CD14-positive monocyte (primary cell): ENCODE measurements around the gene SPATS2. TPM values are rescaled to one million over a fixed set of nuclear protein-coding genes. Genes with fewer than 3 reads are reported as not detected.

Experiments
- DNase-seq, 3 donors: peaks; one replicate each; pipeline ENCODE4 v3.0.0-alpha.2; 2011 to 2022
- H2AFZ ChIP-seq: 2 replicates; pipeline ENCODE4 v1.6.0; 2012; ENCODE audit warnings: mild to moderate bottlenecking, low read depth, low read length, inconsistent platforms; ENCODE audit not compliant: insufficient read depth, poor library complexity, severe bottlenecking
- H3K27ac ChIP-seq, 2 donors: 1 replicate in 1 of 2; 2 replicates in 1 of 2; pipeline ENCODE4 v1.5.1; 2012 to 2013; ENCODE audit warnings: low read length in 2 of 2, control low read depth in 1 of 2, inconsistent platforms in 1 of 2, low read depth in 1 of 2, mild to moderate bottlenecking in 1 of 2
- H3K27me3 ChIP-seq, 2 donors: one replicate each; pipeline versions ENCODE4 v1.6.0 to v1.6.1; 2011 to 2013; ENCODE audit warnings: low read length in 2 of 2; ENCODE audit not compliant: control insufficient read depth in 2 of 2, insufficient read depth in 2 of 2
- H3K36me3 ChIP-seq, 2 donors: replicated peaks in 1 of 2; 1 replicate in 1 of 2; 2 replicates in 1 of 2; pipeline versions ENCODE4 v1.5.1 to v1.6.1; 2012 to 2013; ENCODE audit warnings: low read length in 2 of 2, control low read depth in 1 of 2, inconsistent platforms in 1 of 2, mild to moderate bottlenecking in 1 of 2; ENCODE audit not compliant: insufficient read depth in 2 of 2, control insufficient read depth in 1 of 2
- H3K4me1 ChIP-seq, 2 donors: 1 replicate in 1 of 2; 2 replicates in 1 of 2; pipeline versions ENCODE4 v1.5.1 to v1.6.1; 2012 to 2013; ENCODE audit warnings: low read length in 2 of 2, control low read depth in 1 of 2, inconsistent platforms in 1 of 2, mild to moderate bottlenecking in 1 of 2, moderate library complexity in 1 of 2; ENCODE audit not compliant: insufficient read depth in 2 of 2, control insufficient read depth in 1 of 2
- H3K4me2 ChIP-seq: replicated peaks from 2 replicates; pipeline ENCODE3; 2012; ENCODE audit warnings: low read length, moderate library complexity, mild to moderate bottlenecking; ENCODE audit not compliant: poor library complexity, severe bottlenecking; ENCODE audit errors: extremely low read depth
- H3K4me3 ChIP-seq, 3 experiments: fragments of 200-600 bp in 1 of 3; sonication (generic) in 1 of 3; replicated peaks in 1 of 3; 1 replicate in 2 of 3; 2 replicates in 1 of 3; pipeline ENCODE4 v1.5.1; 2011 to 2013; ENCODE audit warnings: low read length in 3 of 3, mild to moderate bottlenecking in 3 of 3, control low read depth in 2 of 3, low read depth in 2 of 3, inconsistent platforms in 1 of 3, moderate library complexity in 1 of 3
- H3K79me2 ChIP-seq: 2 replicates; pipeline ENCODE4 v1.6.0; 2012; ENCODE audit warnings: mild to moderate bottlenecking, control low read depth, inconsistent platforms, low read length, moderate library complexity; ENCODE audit not compliant: insufficient read depth
- H3K9ac ChIP-seq: 2 replicates; pipeline ENCODE4 v1.6.0; 2017; ENCODE audit warnings: low read length, mild to moderate bottlenecking; ENCODE audit not compliant: insufficient read depth, poor library complexity, severe bottlenecking
- H3K9me3 ChIP-seq, 2 donors: replicated peaks in 1 of 2; 1 replicate in 1 of 2; 2 replicates in 1 of 2; pipeline versions ENCODE4 v1.5.1 to v1.6.1; 2012 to 2013; ENCODE audit warnings: low read length in 2 of 2, control low read depth in 1 of 2; ENCODE audit not compliant: control insufficient read depth in 1 of 2, insufficient read depth in 1 of 2
- H4K20me1 ChIP-seq: 2 replicates; pipeline ENCODE4 v1.6.0; 2012; ENCODE audit warnings: mild to moderate bottlenecking, low read length, control low read depth, moderate library complexity; ENCODE audit not compliant: insufficient read depth
- H3K27ac Mint-ChIP-seq, 7 donors: one replicate each; pipeline ENCODE4 v1.8.0; 2020; ENCODE audit warnings: mild to moderate bottlenecking in 7 of 7, mixed read lengths in 7 of 7, moderate library complexity in 6 of 7, inconsistent platforms in 2 of 7
- H3K27me3 Mint-ChIP-seq, 3 donors: one replicate each; pipeline ENCODE4 v1.8.0; 2021 to 2022; ENCODE audit warnings: low read depth in 3 of 3, mild to moderate bottlenecking in 3 of 3, mixed read lengths in 3 of 3, moderate library complexity in 3 of 3, inconsistent platforms in 1 of 3
- H3K36me3 Mint-ChIP-seq, 2 donors: one replicate each; pipeline ENCODE4 v1.8.0; 2020; ENCODE audit warnings: mixed read lengths in 2 of 2, inconsistent platforms in 1 of 2, mild to moderate bottlenecking in 1 of 2
- H3K4me1 Mint-ChIP-seq: one replicate; pipeline ENCODE4 v1.8.0; 2020; ENCODE audit warnings: mild to moderate bottlenecking, mixed read lengths
- H3K4me3 Mint-ChIP-seq, 2 donors: one replicate each; pipeline ENCODE4 v1.8.0; 2020; ENCODE audit warnings: mild to moderate bottlenecking in 2 of 2, mixed read lengths in 2 of 2, moderate library complexity in 1 of 2
- H3K9me3 Mint-ChIP-seq, 7 donors: one replicate each; pipeline ENCODE4 v1.8.0; 2020 to 2022; ENCODE audit warnings: mixed read lengths in 7 of 7, mild to moderate bottlenecking in 6 of 7, moderate library complexity in 6 of 7, inconsistent platforms in 2 of 7
- WGBS: methylation state at CpG from one replicate; pipeline ENCODE4 v1.1.5; 2013; ENCODE audit warnings: missing lambda C conversion rate; ENCODE audit not compliant: insufficient coverage; 5-methylcytosine and 5-hydroxymethylcytosine counted together
- intact Hi-C, 2 donors: fragments of 100-400 bp; cut with micrococcal nuclease; formaldehyde crosslinking; loops; one replicate each; pipeline versions ENCODE4 v1.15.0 to v1.15.1; 2023
- polyA plus RNA-seq, 3 donors: library from polyadenylated mRNA; depleted of rRNA in 1 of 3; unstranded in 2 of 3; stranded (reverse) in 1 of 3; fragments of 300-500 nt in 2 of 3; fragments of >200 nt in 1 of 3; fragmentation: Illumina TruSeq in 2 of 3; gene quantifications; 1 replicate in 2 of 3; 2 replicates in 1 of 3; pipeline ENCODE4 v1.2.3, GENCODE V29; 2012 to 2021
- TF ChIP-seq, protein P1 (sequence below): fragments of 200-600 bp; IDR thresholded peaks from one replicate; pipeline ENCODE4 v1.8.0; 2022; ENCODE audit warnings: antibody characterized with exemption, mild to moderate bottlenecking

SPATS2 gene
- polyA plus RNA-seq, 3 donors: 1.1 to 3.2 (median 1.8) TPM

GRCh38 chr12:49345051-49345824 lies 22.0 kb upstream of the SPATS2 start:
- peaks cover 82 to 98% (median 97%) of the 10 kb centered on the region in 3 donors for H3K27me3 Mint-ChIP-seq
- DNase-seq: no peak
- peaks cover 44 to 52% of the 10 kb centered on the region in 2 donors for H3K4me1 ChIP-seq
- under 1% methylated on average over 34 of the region's 70 CpGs for WGBS
- H3K4me3 Mint-ChIP-seq: peak overlapping the region; percentile 24 to 94
- H3K9ac ChIP-seq: no peak overlapping the region
- intact Hi-C loops: loop anchor here in 1 of 2 donors (10.0 kb wide), 1 partner anchor 280 kb away; the partner anchor contains the start of genes KMT2D and RHEBL1
- H4K20me1 ChIP-seq: no peaks in the 10 kb centered on the region
- peaks cover 0 to 27% (median 11%) of the 10 kb centered on the region in 7 donors for H3K9me3 Mint-ChIP-seq
- H3K27ac ChIP-seq: no peak overlapping the region
- peak overlapping the region in 1 of 7 donors; percentile 41 for H3K27ac Mint-ChIP-seq
- H3K36me3 Mint-ChIP-seq: peaks cover 6 to 10% of the 10 kb centered on the region in 2 donors
- H3K36me3 ChIP-seq: no peaks in the 10 kb centered on the region
- TF ChIP-seq, protein P1, sequence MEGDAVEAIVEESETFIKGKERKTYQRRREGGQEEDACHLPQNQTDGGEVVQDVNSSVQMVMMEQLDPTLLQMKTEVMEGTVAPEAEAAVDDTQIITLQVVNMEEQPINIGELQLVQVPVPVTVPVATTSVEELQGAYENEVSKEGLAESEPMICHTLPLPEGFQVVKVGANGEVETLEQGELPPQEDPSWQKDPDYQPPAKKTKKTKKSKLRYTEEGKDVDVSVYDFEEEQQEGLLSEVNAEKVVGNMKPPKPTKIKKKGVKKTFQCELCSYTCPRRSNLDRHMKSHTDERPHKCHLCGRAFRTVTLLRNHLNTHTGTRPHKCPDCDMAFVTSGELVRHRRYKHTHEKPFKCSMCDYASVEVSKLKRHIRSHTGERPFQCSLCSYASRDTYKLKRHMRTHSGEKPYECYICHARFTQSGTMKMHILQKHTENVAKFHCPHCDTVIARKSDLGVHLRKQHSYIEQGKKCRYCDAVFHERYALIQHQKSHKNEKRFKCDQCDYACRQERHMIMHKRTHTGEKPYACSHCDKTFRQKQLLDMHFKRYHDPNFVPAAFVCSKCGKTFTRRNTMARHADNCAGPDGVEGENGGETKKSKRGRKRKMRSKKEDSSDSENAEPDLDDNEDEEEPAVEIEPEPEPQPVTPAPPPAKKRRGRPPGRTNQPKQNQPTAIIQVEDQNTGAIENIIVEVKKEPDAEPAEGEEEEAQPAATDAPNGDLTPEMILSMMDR: no peak
- peaks cover 75 to 95% of the 10 kb centered on the region in 2 donors for H3K27me3 ChIP-seq
- H3K9me3 ChIP-seq: peaks cover 2 to 45% of the 10 kb centered on the region in 2 donors
- H3K4me1 Mint-ChIP-seq: peaks cover 42% of the 10 kb centered on the region
- peak overlapping the region; percentile 70 for H3K4me2 ChIP-seq
- H3K4me3 ChIP-seq: peak overlapping the region in 1 of 3 experiments; percentile 66
- no peak overlapping the region for H2AFZ ChIP-seq
- H3K79me2 ChIP-seq: no peaks in the 10 kb centered on the region

- Histone ChIP-seq H3K9ac (no peak overlapping the region), H3K27me3 (peaks cover 67 to 91% of the 10 kb centered on the region in 2 donors), H3K79me2 (no peaks in the 10 kb centered on the region), H3K27ac (no peak overlapping the region), H3K4me1 (peaks cover 44 to 52% of the 10 kb centered on the region in 2 donors), H3K9me3 (peaks cover 2 to 43% of the 10 kb centered on the region in 2 donors), H3K4me3 (peak overlapping the region in 1 of 3 experiments; percentile 66), H3K36me3 (no peaks in the 10 kb centered on the region), H4K20me1 (no peaks in the 10 kb centered on the region), H3K4me2 (peak overlapping the region; percentile 70), H2AFZ (peak overlapping the region; percentile 68)
- Mint-ChIP-seq H3K27ac (no peak overlapping the region), H3K9me3 (peaks cover 0 to 26% (median 11%) of the 10 kb centered on the region in 7 donors), H3K4me3 (peak overlapping the region; percentile 70 to 94), H3K4me1 (peaks cover 42% of the 10 kb centered on the region), H3K27me3 (peaks cover 75 to 97% (median 95%) of the 10 kb centered on the region in 3 donors), H3K36me3 (peaks cover 6 to 10% of the 10 kb centered on the region in 2 donors)
- TF ChIP-seq, protein P1: no peak
- DNase-seq: no peak
- WGBS: 2% methylated on average over 42 of the region's 61 CpGs
- intact Hi-C loops: loop anchor here in 1 of 2 donors (10.0 kb wide), 1 partner anchor 281 kb away; the partner anchor contains the start of genes KMT2D and RHEBL1
Measured at GRCh38 chr12:49345825-49346658, 21.2 kb upstream of the SPATS2 start.
